HG03432 (cell line): ENCODE measurements around the gene GLI1.

Experiments
- ATAC-seq: cut with Tn5 transposase; IDR thresholded peaks from one replicate; pipeline ENCODE4 v1.9.1; 2021; ENCODE audit warnings: mild to moderate bottlenecking, moderate library complexity; ENCODE audit not compliant: unreplicated experiment

Gene GLI1

GRCh38 chr12:57474862-57475261 is 15.3 kb downstream of the GLI1 start:
- ATAC-seq: no peak

- ATAC-seq: peak; percentile 17
Observed at GRCh38 chr12:57475271-57476161, 15.9 kb downstream of the GLI1 start.

GRCh38 chr12:57476162-57476992 is 16.8 kb downstream of the GLI1 start:
- peak; percentile 50 for ATAC-seq

GRCh38 chr12:57476993-57477709 is 17.6 kb downstream of the GLI1 start:
- ATAC-seq: no peak

- peak; percentile 47 for ATAC-seq
Observed at GRCh38 chr12:57477710-57478681, 18.4 kb downstream of the GLI1 start.

- no peak for ATAC-seq
Observed at GRCh38 chr12:57479043-57479375, 19.4 kb downstream of the GLI1 start.

- peak; percentile 34 for ATAC-seq
Observed at GRCh38 chr12:57479376-57480115, 20.0 kb downstream of the GLI1 start, which contains the start of gene ARHGAP9. Gene ARHGAP9, minus strand, starts transcription at chr12:57479866. Its CDS starts 460 bp downstream, at chr12:57479406.

GRCh38 chr12:57481671-57482070 is 22.1 kb downstream of the GLI1 start:
- no peak for ATAC-seq

GRCh38 chr12:57483466-57483865 is 23.9 kb downstream of the GLI1 start:
- no peak for ATAC-seq

- no peak for ATAC-seq
Observed at GRCh38 chr12:57485695-57486094, 26.1 kb downstream of the GLI1 start.

- ATAC-seq: no peak
Observed at GRCh38 chr12:57487055-57487596, 27.5 kb downstream of the GLI1 start.

GRCh38 chr12:57487597-57488401 is 28.2 kb downstream of the GLI1 start, which contains the start of gene MARS1:
Gene MARS1, plus strand, starts transcription at chr12:57488068. Its CDS starts 23 bp downstream, at chr12:57488091.
- peak; percentile 96 for ATAC-seq

GRCh38 chr12:57488402-57489156 is 29.0 kb downstream of the GLI1 start:
- no peak for ATAC-seq

- no peak for ATAC-seq
Observed at GRCh38 chr12:57489157-57489641, 29.6 kb downstream of the GLI1 start.

GRCh38 chr12:57490126-57490525 is 30.5 kb downstream of the GLI1 start:
- ATAC-seq: no peak

GRCh38 chr12:57491393-57492280 is 32.1 kb downstream of the GLI1 start:
- no peak for ATAC-seq
